IMR-90 (cell line): ENCODE data around the gene CAMK2D. TPM values are rescaled to one million over a fixed set of nuclear protein-coding genes. Genes with fewer than 3 reads are reported as not detected.

Experiments used
- ATAC-seq: fragments of 200-7000 bp; cut with Tn5 transposase; 2 replicates; pipeline ENCODE4 v1.9.1; 2020; ENCODE audit warnings: low read depth, mild to moderate bottlenecking, moderate library complexity
- BruUV-seq: library from RNA; stranded (reverse); fragments of 400-500 nt; replicated peaks from 2 replicates; lab custom pipeline; 2021; lab: Mats Ljungman, UMichigan
- CTCF ChIA-PET: fragments of 300-600 bp; formaldehyde crosslinking; extraction: SDS; loops from one replicate; lab custom pipeline; 2021; ENCODE audit warnings: antibody characterized with exemption; lab: Yijun Ruan, JAX
- POLR2A ChIA-PET: fragments of 300-600 bp; sonication (Branson Sonifier 250); formaldehyde crosslinking; loops from one replicate; lab custom pipeline; 2022; ENCODE audit warnings: antibody characterized with exemption; ENCODE audit not compliant: unreplicated experiment; lab: Charles Lee
- DNase-seq: peaks from one replicate; pipeline ENCODE4 v3.0.0; 2013
- H2AFZ ChIP-seq: replicated peaks from 2 replicates; pipeline ENCODE3; 2013; ENCODE audit warnings: low read length, mild to moderate bottlenecking; ENCODE audit not compliant: poor library complexity
- H2AK5ac ChIP-seq: 2 replicates; pipeline ENCODE4 v1.6.1; 2013; ENCODE audit warnings: low read depth, low read length, inconsistent platforms
- H2AK9ac ChIP-seq: replicated peaks from 2 replicates; pipeline ENCODE3; 2013; ENCODE audit warnings: mild to moderate bottlenecking, low read depth, low read length, moderate library complexity; ENCODE audit not compliant: poor library complexity
- H2BK120ac ChIP-seq: 2 replicates; pipeline ENCODE4 v1.6.1; 2013; ENCODE audit warnings: low read depth, low read length, inconsistent platforms
- H2BK15ac ChIP-seq: 3 replicates; pipeline ENCODE4 v1.6.1; 2013; ENCODE audit warnings: low read depth, low read length, inconsistent platforms
- H2BK20ac ChIP-seq: 2 replicates; pipeline ENCODE4 v1.6.1; 2013; ENCODE audit warnings: low read depth, mild to moderate bottlenecking, inconsistent platforms, low read length, moderate library complexity
- H2BK5ac ChIP-seq: 2 replicates; pipeline ENCODE4 v1.6.1; 2013; ENCODE audit warnings: mild to moderate bottlenecking, low read depth, low read length, inconsistent platforms; ENCODE audit not compliant: poor library complexity, severe bottlenecking
- H3K14ac ChIP-seq: replicated peaks from 2 replicates; pipeline ENCODE4 v1.6.1; 2013; ENCODE audit warnings: low read depth, low read length, inconsistent platforms
- H3K18ac ChIP-seq: 2 replicates; pipeline ENCODE4 v1.6.1; 2013; ENCODE audit warnings: low read depth, low read length, control low read depth
- H3K23ac ChIP-seq: 2 replicates; pipeline ENCODE4 v1.6.1; 2013; ENCODE audit warnings: low read depth, low read length, inconsistent platforms
- H3K27ac ChIP-seq: 2 replicates; pipeline ENCODE4 v1.5.1; 2013; ENCODE audit warnings: mild to moderate bottlenecking, control low read depth, low read length; ENCODE audit not compliant: insufficient read depth
- H3K27me3 ChIP-seq: 2 replicates; pipeline ENCODE4 v1.6.1; 2013; ENCODE audit warnings: low read length; ENCODE audit not compliant: control insufficient read depth, insufficient read depth
- H3K36me3 ChIP-seq: 2 replicates; pipeline ENCODE4 v1.6.1; 2013; ENCODE audit warnings: low read length, mixed read lengths; ENCODE audit not compliant: control insufficient read depth, insufficient read depth
- H3K4ac ChIP-seq: 2 replicates; pipeline ENCODE4 v1.6.1; 2013; ENCODE audit warnings: low read depth, low read length, inconsistent platforms
- H3K4me1 ChIP-seq: 2 replicates; pipeline ENCODE4 v1.6.1; 2013; ENCODE audit warnings: low read length, mixed read lengths; ENCODE audit not compliant: control insufficient read depth, insufficient read depth
- H3K4me2 ChIP-seq: 2 replicates; pipeline ENCODE4 v1.6.1; 2013; ENCODE audit warnings: low read depth, mild to moderate bottlenecking, control low read depth, low read length, moderate library complexity
- H3K4me3 ChIP-seq: 2 replicates; pipeline ENCODE4 v1.5.1; 2013; ENCODE audit warnings: low read depth, mild to moderate bottlenecking, control low read depth, low read length, moderate library complexity; ENCODE audit not compliant: insufficient read depth
- H3K56ac ChIP-seq: 2 replicates; pipeline ENCODE4 v1.6.1; 2013; ENCODE audit warnings: low read length, inconsistent platforms; ENCODE audit not compliant: insufficient read depth; ENCODE audit errors: extremely low read depth
- H3K79me1 ChIP-seq, 2 experiments: 2 replicates each; pipeline ENCODE4 v1.6.1; 2013; ENCODE audit warnings: low read length in 2 of 2, inconsistent platforms in 1 of 2, low read depth in 1 of 2
- H3K9ac ChIP-seq: 2 replicates; pipeline ENCODE4 v1.6.1; 2013; ENCODE audit warnings: low read depth, low read length, control low read depth
- H3K9me1 ChIP-seq: 2 replicates; pipeline ENCODE4 v1.6.1; 2013; ENCODE audit warnings: low read length, inconsistent platforms; ENCODE audit not compliant: insufficient read depth
- H3K9me3 ChIP-seq: 2 replicates; pipeline ENCODE4 v1.6.1; 2013; ENCODE audit warnings: low read length; ENCODE audit not compliant: control insufficient read depth, insufficient read depth
- H4K20me1 ChIP-seq: 2 replicates; pipeline ENCODE4 v1.6.1; 2013; ENCODE audit warnings: low read length, inconsistent platforms; ENCODE audit not compliant: insufficient read depth
- H4K5ac ChIP-seq: 2 replicates; pipeline ENCODE4 v1.6.1; 2013; ENCODE audit warnings: mild to moderate bottlenecking, low read depth, low read length, control low read depth
- H4K8ac ChIP-seq, 2 experiments: 2 replicates each; pipeline ENCODE4 v1.6.1; 2013; ENCODE audit warnings: low read depth in 2 of 2, low read length in 2 of 2, control low read depth in 1 of 2, inconsistent platforms in 1 of 2
- H4K91ac ChIP-seq: 2 replicates; pipeline ENCODE4 v1.6.1; 2013; ENCODE audit warnings: low read depth, low read length, inconsistent platforms; ENCODE audit not compliant: insufficient read depth
- CHD1 ChIP-seq: IDR thresholded peaks from 2 replicates; pipeline ENCODE4 v1.6.1; 2012; ENCODE audit warnings: low read depth, low read length, improper control_type of control experiment
- CTCF ChIP-seq: conservative IDR thresholded peaks from 2 replicates; pipeline ENCODE4 v1.5.1; 2012; ENCODE audit warnings: mild to moderate bottlenecking, low read depth, low read length, improper control_type of control experiment
- MAFK ChIP-seq: IDR thresholded peaks from 2 replicates; pipeline ENCODE4 v1.6.1; 2012; ENCODE audit warnings: low read depth, low read length, improper control_type of control experiment
- MAZ ChIP-seq: IDR thresholded peaks from 2 replicates; pipeline ENCODE4 v1.6.1; 2012; ENCODE audit warnings: low read depth, mild to moderate bottlenecking, low read length, improper control_type of control experiment, moderate library complexity, borderline replicate concordance
- NFE2L2 ChIP-seq: fragments of 150-350 bp; IDR thresholded peaks from 2 replicates; pipeline ENCODE4 v1.6.1; 2016; ENCODE audit warnings: low read depth, mild to moderate bottlenecking, low read length
- RCOR1 ChIP-seq: IDR thresholded peaks from 2 replicates; pipeline ENCODE4 v1.6.1; 2012; ENCODE audit warnings: mild to moderate bottlenecking, low read length, improper control_type of control experiment; ENCODE audit not compliant: insufficient replicate concordance
- SMC3 ChIP-seq: fragments of 150-350 bp; IDR thresholded peaks from 2 replicates; pipeline ENCODE4 v1.6.1; 2016; ENCODE audit warnings: low read depth, mild to moderate bottlenecking, antibody characterized with exemption, low read length, moderate library complexity
- dilution Hi-C: fragments of 300-500 bp; cut with HindIII; formaldehyde crosslinking; loops from one replicate; pipeline ENCODE4 v1.14.3; 2018; ENCODE audit warnings: low sequenced_read_pairs; ENCODE audit not compliant: unreplicated experiment
- in situ Hi-C: fragments of 300-500 bp; cut with MboI; formaldehyde crosslinking; loops from 3 replicates; pipeline ENCODE4 v1.14.3; 2019; ENCODE audit warnings: low sequenced_read_pairs, inconsistent platforms, mixed read lengths
- intact Hi-C: fragments of 100-400 bp; cut with micrococcal nuclease; formaldehyde crosslinking; loops from 2 replicates; pipeline ENCODE4 v1.10.0; 2022
- polyA plus RNA-seq, 3 experiments: library from polyadenylated mRNA; depleted of rRNA; stranded (reverse); fragments of >200 nt; gene quantifications; 2 replicates each; pipeline ENCODE4 v1.2.3, GENCODE V29; 2012; ENCODE audit warnings: low replicate concordance in 1 of 3
- total RNA-seq: library from RNA; depleted of rRNA; stranded (reverse); fragments of >200 nt; gene quantifications from 2 replicates; pipeline ENCODE4 v1.2.3, GENCODE V29; 2012
- TF ChIP-seq, protein P1 (sequence below): fragments of 150-350 bp; IDR thresholded peaks from 2 replicates; pipeline ENCODE4 v1.6.1; 2016; ENCODE audit warnings: low read depth, mild to moderate bottlenecking, low read length, moderate library complexity, borderline replicate concordance

The CAMK2D gene
- total and polyA plus RNA-seq, 2 of the 4 experiments (the other 2 are of a cell fraction): 44.6 to 156 TPM

DNA sequence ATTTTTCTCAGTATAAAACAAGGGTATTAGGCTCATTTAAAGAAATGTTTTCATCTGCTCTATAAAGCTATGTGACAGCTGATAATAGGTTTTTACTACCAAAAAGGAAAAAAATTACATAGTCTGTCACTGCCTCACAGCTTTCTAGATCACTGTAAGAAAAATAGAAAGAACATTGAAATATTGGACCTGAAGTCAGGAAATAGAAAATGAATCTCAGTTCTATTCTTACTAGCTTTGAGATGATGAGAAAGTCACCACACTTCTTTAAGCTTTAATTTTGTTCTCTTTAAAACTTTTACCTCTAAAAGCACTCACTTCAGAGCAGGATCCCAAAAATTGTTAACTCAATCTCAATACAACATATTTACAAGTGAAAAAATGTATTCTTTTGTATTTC lies 45.3 kb upstream of the CAMK2D start:
- no peak overlapping the region for H4K8ac ChIP-seq
- H3K79me1 ChIP-seq: no peaks in the 10 kb centered on the region
- CTCF ChIA-PET: no interaction called here
- H3K9me1 ChIP-seq: no peaks in the 10 kb centered on the region; the same call in 1 of the 2 replicates
- dilution Hi-C loops (no loop called here), intact Hi-C loops (no loop called here), in situ Hi-C loops (no loop called here)
- H3K4me1 ChIP-seq: 0 out of 2 replicates have a peak, but pooled peaks cover 2% of the 10 kb centered on the region
- no peak overlapping the region for H4K91ac ChIP-seq
- no peak overlapping the region for H2BK120ac ChIP-seq
- no peak overlapping the region for H3K18ac ChIP-seq
- H3K27me3 ChIP-seq: no peaks in the 10 kb centered on the region
- H4K20me1 ChIP-seq: no peaks in the 10 kb centered on the region
- no peak overlapping the region for H3K4ac ChIP-seq
- H3K14ac ChIP-seq: no peak overlapping the region
- H3K9me3 ChIP-seq: peaks cover 3% of the 10 kb centered on the region; the same call in 1 of the 2 replicates
- H3K4me2 ChIP-seq: no peak overlapping the region
- no peak for TF ChIP-seq MAFK
- no peak for TF ChIP-seq CTCF
- TF ChIP-seq SMC3: no peak
- no peak for TF ChIP-seq MAZ
- no peak for TF ChIP-seq NFE2L2
- TF ChIP-seq CHD1: no peak
- TF ChIP-seq, protein P1, sequence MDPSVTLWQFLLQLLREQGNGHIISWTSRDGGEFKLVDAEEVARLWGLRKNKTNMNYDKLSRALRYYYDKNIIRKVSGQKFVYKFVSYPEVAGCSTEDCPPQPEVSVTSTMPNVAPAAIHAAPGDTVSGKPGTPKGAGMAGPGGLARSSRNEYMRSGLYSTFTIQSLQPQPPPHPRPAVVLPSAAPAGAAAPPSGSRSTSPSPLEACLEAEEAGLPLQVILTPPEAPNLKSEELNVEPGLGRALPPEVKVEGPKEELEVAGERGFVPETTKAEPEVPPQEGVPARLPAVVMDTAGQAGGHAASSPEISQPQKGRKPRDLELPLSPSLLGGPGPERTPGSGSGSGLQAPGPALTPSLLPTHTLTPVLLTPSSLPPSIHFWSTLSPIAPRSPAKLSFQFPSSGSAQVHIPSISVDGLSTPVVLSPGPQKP: no peak
- TF ChIP-seq RCOR1: no peak
- no peak overlapping the region for H2BK5ac ChIP-seq
- H2BK20ac ChIP-seq: no peak overlapping the region
- H2AK5ac ChIP-seq: no peak overlapping the region
- H2AFZ ChIP-seq: no peak overlapping the region
- no peak overlapping the region for H4K5ac ChIP-seq
- H3K9ac ChIP-seq: no peak overlapping the region
- ATAC-seq (no peak), DNase-seq (no peak)
- POLR2A ChIA-PET: no interaction called here
- H3K56ac ChIP-seq: no peak overlapping the region
- H3K23ac ChIP-seq: no peak overlapping the region
- no peak overlapping the region for H3K4me3 ChIP-seq
- no TSS peak for BruUV-seq
- H2BK15ac ChIP-seq: no peak overlapping the region
- no peaks in the 10 kb centered on the region for H3K36me3 ChIP-seq
- H2AK9ac ChIP-seq: no peak overlapping the region
- H3K27ac ChIP-seq: no peak overlapping the region
